ENCODE measurements around the gene TUBGCP6. TPM values are rescaled to one million over a fixed set of nuclear protein-coding genes. Genes with fewer than 3 reads are reported as not detected.

Gene TUBGCP6
- total RNA-seq, 4 donors from 2014 or later = 18.7 to 27.4 (median 19.2) TPM

- ATAC-seq (no peak), DNase-seq (no peak)
- no peak overlapping the region for H3K4me3 ChIP-seq
- no peaks in the 10 kb centered on the region for H3K27me3 ChIP-seq
- intact Hi-C loops (cut with DNase I; ENCODE audit: low total_unique reads) (no loop called here), in situ Hi-C loops (cut with MboI; ENCODE audit: low sequenced_read_pairs in 4 of 4) (no loop called here)
- no peak overlapping the region for H3K27ac ChIP-seq
- peaks cover 0 to 35% of the 10 kb centered on the region in 2 donors for H3K36me3 ChIP-seq
- TF ChIP-seq, protein P1, sequence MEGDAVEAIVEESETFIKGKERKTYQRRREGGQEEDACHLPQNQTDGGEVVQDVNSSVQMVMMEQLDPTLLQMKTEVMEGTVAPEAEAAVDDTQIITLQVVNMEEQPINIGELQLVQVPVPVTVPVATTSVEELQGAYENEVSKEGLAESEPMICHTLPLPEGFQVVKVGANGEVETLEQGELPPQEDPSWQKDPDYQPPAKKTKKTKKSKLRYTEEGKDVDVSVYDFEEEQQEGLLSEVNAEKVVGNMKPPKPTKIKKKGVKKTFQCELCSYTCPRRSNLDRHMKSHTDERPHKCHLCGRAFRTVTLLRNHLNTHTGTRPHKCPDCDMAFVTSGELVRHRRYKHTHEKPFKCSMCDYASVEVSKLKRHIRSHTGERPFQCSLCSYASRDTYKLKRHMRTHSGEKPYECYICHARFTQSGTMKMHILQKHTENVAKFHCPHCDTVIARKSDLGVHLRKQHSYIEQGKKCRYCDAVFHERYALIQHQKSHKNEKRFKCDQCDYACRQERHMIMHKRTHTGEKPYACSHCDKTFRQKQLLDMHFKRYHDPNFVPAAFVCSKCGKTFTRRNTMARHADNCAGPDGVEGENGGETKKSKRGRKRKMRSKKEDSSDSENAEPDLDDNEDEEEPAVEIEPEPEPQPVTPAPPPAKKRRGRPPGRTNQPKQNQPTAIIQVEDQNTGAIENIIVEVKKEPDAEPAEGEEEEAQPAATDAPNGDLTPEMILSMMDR (IDR thresholded peaks at IDR 0.05 in 4 of 5, conservative IDR thresholded peaks at IDR 0.05 in 1 of 5) = no peak
- TF ChIP-seq POLR2A (IDR thresholded peaks at IDR 0.05) = no peak
- no peaks in the 10 kb centered on the region for H3K9me3 ChIP-seq
- H3K4me1 ChIP-seq = peaks cover 11 to 15% of the 10 kb centered on the region in 2 donors
Observed at GRCh38 chr22:50192436-50193204, 52.2 kb downstream of the TUBGCP6 start.

DNA sequence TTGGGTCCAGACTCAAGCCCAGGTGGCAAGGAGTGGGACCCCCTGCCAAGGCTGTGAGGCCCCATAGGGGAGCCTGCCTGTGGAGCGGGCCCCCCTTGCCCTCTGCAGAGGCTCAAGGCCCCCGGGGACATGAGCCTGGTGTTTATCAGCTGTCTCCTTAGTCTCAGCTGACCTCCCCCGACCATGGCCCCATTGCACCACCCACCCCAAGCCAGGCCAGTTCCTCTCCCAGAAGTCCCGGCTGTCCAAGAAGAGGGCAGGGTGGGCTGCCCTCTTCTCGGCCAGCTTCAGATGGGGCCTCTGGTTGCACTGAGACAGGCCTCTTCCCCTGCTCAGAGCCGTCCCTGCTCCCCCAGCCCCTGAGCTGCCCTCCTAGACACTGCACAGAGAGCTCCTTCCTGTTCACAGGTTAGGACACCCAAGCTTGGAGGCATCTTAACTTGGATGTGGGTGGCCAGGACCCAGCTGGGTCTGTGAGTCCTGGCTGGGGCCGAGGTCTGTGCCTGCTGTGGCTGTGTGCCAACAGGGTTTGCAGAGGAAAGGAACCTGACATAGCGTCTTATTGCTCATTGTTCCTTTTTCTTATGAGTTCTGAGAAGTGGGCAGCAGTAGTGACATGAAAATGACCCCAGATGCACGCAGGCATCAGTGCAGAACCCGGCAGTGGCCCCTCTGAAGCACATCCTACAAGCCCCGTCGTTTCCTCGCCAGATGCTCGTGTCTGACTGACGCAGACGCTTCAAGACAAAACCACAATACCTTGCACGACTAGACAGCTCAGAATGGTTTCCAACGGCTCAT is 53.7 kb downstream of the TUBGCP6 start:
- Histone ChIP-seq H3K4me1 (peaks cover 22 to 26% of the 10 kb centered on the region in 2 donors), H3K27ac (peak overlapping the region in 3 of 4 donors; percentile 37 to 66 (median 58)), H3K9me3 (no peaks in the 10 kb centered on the region), H3K4me3 (peak overlapping the region; percentile 37 to 43 (median 40)), H3K27me3 (no peaks in the 10 kb centered on the region), H3K36me3 (peaks cover 0 to 26% of the 10 kb centered on the region in 2 donors)
- ATAC-seq (no peak), DNase-seq (no peak)
- TF ChIP-seq POLR2A (IDR thresholded peaks at IDR 0.05) = no peak
- TF ChIP-seq, protein P1 (IDR thresholded peaks at IDR 0.05 in 4 of 5, conservative IDR thresholded peaks at IDR 0.05 in 1 of 5) = no peak
- intact Hi-C loops (cut with DNase I; ENCODE audit: low total_unique reads) = no loop called here
- in situ Hi-C loops (cut with MboI; ENCODE audit: low sequenced_read_pairs in 4 of 4) = no loop called here

DNA sequence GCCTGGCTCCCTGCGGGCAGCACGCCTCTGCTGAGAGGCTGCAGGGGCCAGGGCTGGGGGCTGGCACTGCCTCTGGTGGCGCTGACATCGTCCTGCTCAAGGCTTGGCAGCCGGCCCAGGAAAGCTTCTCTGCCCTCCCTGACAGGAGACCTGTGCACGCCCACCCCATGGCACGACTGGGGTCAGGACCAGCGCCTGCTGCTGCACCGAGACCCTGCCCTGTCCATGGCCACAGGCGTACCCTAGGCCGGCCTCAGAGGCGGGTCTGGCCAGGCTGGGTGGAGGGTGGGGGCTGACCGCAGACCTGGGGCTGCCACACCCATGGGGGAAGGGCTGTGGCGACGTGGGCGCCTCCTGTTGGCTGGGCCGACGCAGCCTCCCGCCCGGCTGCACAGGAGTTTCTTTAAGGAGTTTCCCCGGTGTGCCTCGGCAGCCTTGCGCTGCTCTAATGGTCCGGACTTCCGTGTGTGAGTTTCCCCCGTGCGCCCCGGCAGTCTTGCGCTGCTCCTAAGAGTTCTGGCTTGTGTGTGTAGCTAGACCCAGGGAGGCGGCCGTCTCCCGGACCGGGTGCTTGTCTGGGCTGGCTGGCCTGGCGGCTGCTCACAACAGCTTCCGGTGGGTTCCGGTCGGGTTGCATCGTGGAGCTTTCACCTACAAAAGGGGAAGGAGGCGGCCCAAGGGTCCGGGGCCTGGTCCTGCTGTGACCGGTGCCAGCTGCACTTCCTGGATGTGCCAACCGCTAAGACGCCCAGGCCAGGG is 54.5 kb downstream of the TUBGCP6 start:
- DNase-seq (peak in 1 of 2 donors; percentile 48), ATAC-seq (peak in 1 of 2 donors; percentile 10)
- H3K4me3 ChIP-seq = peak overlapping the region; percentile 37 to 43 (median 40)
- H3K36me3 ChIP-seq = peaks cover 0 to 19% of the 10 kb centered on the region in 2 donors
- no peaks in the 10 kb centered on the region for H3K27me3 ChIP-seq
- H3K27ac ChIP-seq = peak overlapping the region; percentile 37 to 66 (median 50)
- no peak for TF ChIP-seq POLR2A (IDR thresholded peaks at IDR 0.05)
- TF ChIP-seq, protein P1 (IDR thresholded peaks at IDR 0.05 in 4 of 5, conservative IDR thresholded peaks at IDR 0.05 in 1 of 5) = no peak
- no peaks in the 10 kb centered on the region for H3K9me3 ChIP-seq
- H3K4me1 ChIP-seq = peaks cover 22 to 27% of the 10 kb centered on the region in 2 donors
- intact Hi-C loops (cut with DNase I; ENCODE audit: low total_unique reads) (no loop called here), in situ Hi-C loops (cut with MboI; ENCODE audit: low sequenced_read_pairs in 4 of 4) (no loop called here)

DNA sequence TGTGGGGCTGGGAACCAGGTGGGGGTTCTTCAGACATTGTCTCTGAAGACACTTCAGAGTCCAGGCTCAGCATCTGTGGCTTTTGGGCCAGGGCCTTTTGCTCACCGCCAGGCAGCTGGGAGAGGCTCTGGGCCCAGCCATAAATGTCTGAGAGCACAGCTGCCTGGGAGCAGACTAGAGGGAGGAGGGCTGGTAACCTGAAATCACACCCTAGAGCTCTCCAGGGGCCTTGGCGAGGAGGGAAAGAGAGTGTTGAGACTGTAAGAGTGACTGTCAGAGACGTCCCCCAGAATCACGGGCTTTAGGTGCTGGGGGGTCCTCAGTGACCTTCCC is 55.0 kb downstream of the TUBGCP6 start:
- intact Hi-C loops (cut with DNase I; ENCODE audit: low total_unique reads) = loop anchor here (10.0 kb wide), 1 partner anchor 405 kb away; no protein-coding TSS in a partner anchor
- ATAC-seq = no peak

More for the DNA sequence above, 55.0 kb downstream of the TUBGCP6 start:
- H3K36me3 ChIP-seq = peaks cover 0 to 17% of the 10 kb centered on the region in 2 donors
- peaks cover 22 to 30% of the 10 kb centered on the region in 2 donors for H3K4me1 ChIP-seq
- H3K27me3 ChIP-seq = no peaks in the 10 kb centered on the region
- H3K9me3 ChIP-seq = no peaks in the 10 kb centered on the region
- no peak for TF ChIP-seq POLR2A (IDR thresholded peaks at IDR 0.05)
- TF ChIP-seq, protein P1 (IDR thresholded peaks at IDR 0.05 in 4 of 5, conservative IDR thresholded peaks at IDR 0.05 in 1 of 5) = no peak
- DNase-seq = no peak
- peak overlapping the region in 3 of 4 donors; percentile 37 to 66 (median 58) for H3K27ac ChIP-seq
- in situ Hi-C loops (cut with MboI; ENCODE audit: low sequenced_read_pairs in 4 of 4) = no loop called here
- peak overlapping the region; percentile 37 to 43 (median 40) for H3K4me3 ChIP-seq

Data from gastrocnemius medialis (tissue), 4 donors.